Measurements from ENCODE around the gene SLC16A7. TPM values are rescaled to one million over a fixed set of nuclear protein-coding genes. Genes with fewer than 3 reads are reported as not detected.

The SLC16A7 gene
- total RNA-seq, 6 donors from 2014 or later = 5.3 to 35.6 (median 22.5) TPM

- Histone ChIP-seq H3K27ac (no peak overlapping the region), H3K4me3 (no peak overlapping the region), H3K36me3 (no peaks in the 10 kb centered on the region), H3K4me1 (peaks cover 0 to 7% (median 4%) of the 10 kb centered on the region in 4 donors), H3K9me3 (no peaks in the 10 kb centered on the region), H3K27me3 (no peaks in the 10 kb centered on the region)
- ATAC-seq (ENCODE audit: low FRiP score in 2 of 2) (peak in 1 of 2 donors; percentile 88), DNase-seq (no peak)
- WGBS, 2 donors = 63 to 67% methylated on average over 4 of the region's 4 CpGs
- TF ChIP-seq CTCF (IDR thresholded peaks at IDR 0.05) (no peak), POLR2AphosphoS5 (IDR thresholded peaks at IDR 0.05) (no peak), EP300 (IDR thresholded peaks at IDR 0.05) (no peak), POLR2A (IDR thresholded peaks at IDR 0.05) (no peak)
Observed at GRCh38 chr12:59698600-59698999, 102.8 kb downstream of the SLC16A7 start.

GRCh38 chr12:59699421-59700152 is 103.8 kb downstream of the SLC16A7 start:
- TF ChIP-seq EP300 (IDR thresholded peaks at IDR 0.05) = peak in 1 of 4 donors; percentile 17
- no peak for TF ChIP-seq POLR2A (IDR thresholded peaks at IDR 0.05)
- peak in 1 of 2 donors; percentile 35 for TF ChIP-seq POLR2AphosphoS5 (IDR thresholded peaks at IDR 0.05)
- no peak for TF ChIP-seq CTCF (IDR thresholded peaks at IDR 0.05)
- Histone ChIP-seq H3K36me3 (no peaks in the 10 kb centered on the region), H3K9me3 (no peaks in the 10 kb centered on the region), H3K27me3 (no peaks in the 10 kb centered on the region), H3K4me1 (peaks cover 0 to 7% (median 4%) of the 10 kb centered on the region in 4 donors), H3K4me3 (no peak overlapping the region), H3K27ac (peak overlapping the region in 1 of 4 donors; percentile 14)
- ATAC-seq (ENCODE audit: low FRiP score in 2 of 2) = peak in 1 of 2 donors; percentile 88
- no peak for DNase-seq
- WGBS, 2 donors = 35 to 56% methylated on average over 2 of the region's 2 CpGs

GRCh38 chr12:59700153-59700450 is 104.3 kb downstream of the SLC16A7 start:
- peak overlapping the region in 1 of 4 donors; percentile 14 for H3K27ac ChIP-seq
- TF ChIP-seq CTCF (IDR thresholded peaks at IDR 0.05) = no peak
- TF ChIP-seq EP300 (IDR thresholded peaks at IDR 0.05) = no peak
- no peak for TF ChIP-seq POLR2AphosphoS5 (IDR thresholded peaks at IDR 0.05)
- no peak for TF ChIP-seq POLR2A (IDR thresholded peaks at IDR 0.05)

DNA sequence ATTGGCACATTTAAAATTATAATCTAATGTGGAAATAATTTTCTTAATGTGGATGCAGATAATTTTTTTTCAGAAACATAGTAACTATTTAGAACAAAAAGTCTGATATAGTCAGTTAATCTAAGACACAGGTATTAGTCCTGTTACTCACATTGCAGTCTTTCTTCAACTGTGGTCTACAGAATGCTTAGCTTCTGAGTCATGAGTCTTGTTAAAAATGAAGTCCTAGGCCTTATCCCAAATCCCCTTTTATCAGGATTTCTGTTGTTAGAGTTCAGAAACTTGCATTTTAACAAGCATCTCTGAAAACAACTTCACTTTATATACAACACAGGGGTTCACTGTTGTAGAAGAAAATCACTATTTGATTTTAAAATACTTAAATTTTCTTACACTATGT is 112.2 kb downstream of the SLC16A7 start:
- Histone ChIP-seq H3K4me3 (no peak overlapping the region), H3K4me1 (no peaks in the 10 kb centered on the region), H3K27ac (no peak overlapping the region), H3K27me3 (no peaks in the 10 kb centered on the region), H3K36me3 (no peaks in the 10 kb centered on the region), H3K9me3 (no peaks in the 10 kb centered on the region)
- ATAC-seq (ENCODE audit: low FRiP score in 2 of 2) (no peak), DNase-seq (no peak)
- TF ChIP-seq POLR2A (IDR thresholded peaks at IDR 0.05) = no peak
- TF ChIP-seq POLR2AphosphoS5 (IDR thresholded peaks at IDR 0.05) = no peak
- no peak for TF ChIP-seq CTCF (IDR thresholded peaks at IDR 0.05)
- TF ChIP-seq EP300 (IDR thresholded peaks at IDR 0.05) = no peak

More at GRCh38 chr12:59700153-59700450, 104.3 kb downstream of the SLC16A7 start:
- WGBS, 2 donors = 70 to 82% methylated on average over 1 of the region's 1 CpG
- no peak for ATAC-seq (ENCODE audit: low FRiP score in 2 of 2)
- Histone ChIP-seq H3K36me3 (no peaks in the 10 kb centered on the region), H3K27me3 (no peaks in the 10 kb centered on the region), H3K4me1 (peaks cover 0 to 7% (median 4%) of the 10 kb centered on the region in 4 donors), H3K4me3 (no peak overlapping the region), H3K9me3 (no peaks in the 10 kb centered on the region)
- DNase-seq = no peak

- no peak for ATAC-seq (ENCODE audit: low FRiP score in 2 of 2)
- H3K4me3 ChIP-seq = no peak overlapping the region
- H3K36me3 ChIP-seq = no peaks in the 10 kb centered on the region
- no peaks in the 10 kb centered on the region for H3K9me3 ChIP-seq
- WGBS, 2 donors = 97 to 100% methylated on average over 1 of the region's 1 CpG
- H3K27me3 ChIP-seq = no peaks in the 10 kb centered on the region
- H3K27ac ChIP-seq = no peak overlapping the region
- H3K4me1 ChIP-seq = no peaks in the 10 kb centered on the region
- TF ChIP-seq CTCF (IDR thresholded peaks at IDR 0.05) (no peak), POLR2AphosphoS5 (IDR thresholded peaks at IDR 0.05) (no peak), EP300 (IDR thresholded peaks at IDR 0.05) (no peak), POLR2A (IDR thresholded peaks at IDR 0.05) (no peak)
- no peak for DNase-seq
Observed at GRCh38 chr12:59708484-59708883, 112.7 kb downstream of the SLC16A7 start.

Data from upper lobe of left lung (tissue), 6 donors.